Fibroblast of skin of left quadriceps (primary cell): ENCODE results near the gene ITSN1.
A peak's percentile ranks its signal among the peaks of the same experiment; 100 is the strongest.

Source experiments
- DNase-seq, 2 experiments: peaks; one replicate each; pipeline ENCODE4 v3.0.0-alpha.2; 2013; ENCODE audit warnings: low read depth in 2 of 2

The ITSN1 gene

DNA sequence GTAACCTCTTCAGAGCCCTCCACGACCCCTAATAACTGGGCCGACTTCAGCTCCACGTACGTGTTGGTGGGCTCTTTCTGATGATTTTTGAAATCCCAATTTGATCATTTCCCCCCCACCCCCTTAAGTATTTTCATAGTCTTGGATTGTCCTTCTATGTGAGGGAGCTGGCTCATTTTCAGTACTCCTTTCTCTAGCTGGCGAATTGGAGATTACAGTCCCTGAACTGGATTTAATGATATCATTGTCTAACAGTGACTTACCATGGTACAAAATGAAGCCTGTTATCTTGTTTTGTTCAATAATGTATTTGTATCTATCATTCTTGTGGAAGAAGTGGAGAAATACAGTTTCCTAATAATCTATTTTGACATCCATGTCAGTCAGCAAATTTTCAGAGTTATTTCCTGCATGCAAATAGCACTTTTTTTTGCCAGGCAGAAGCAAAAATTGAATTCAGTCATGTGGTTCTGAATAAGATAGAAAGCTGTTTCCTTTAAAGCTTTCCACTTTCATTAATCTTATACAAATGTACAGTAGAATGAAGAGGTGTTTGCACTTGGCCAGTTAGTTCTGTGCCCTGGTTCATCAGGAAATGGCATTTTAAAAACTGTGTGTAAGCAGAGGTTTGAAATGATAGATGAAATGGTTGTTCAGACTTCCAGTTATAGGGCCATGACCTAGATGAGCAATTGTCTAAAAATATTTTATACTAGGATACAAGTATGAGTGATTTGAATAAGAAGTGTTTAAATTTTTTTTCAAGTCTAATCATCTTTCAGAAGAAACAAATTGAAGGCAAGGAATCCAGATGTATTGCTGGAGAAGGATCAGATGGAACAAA, 169.1 kb downstream of the ITSN1 start:
- DNase-seq: no peak

DNA sequence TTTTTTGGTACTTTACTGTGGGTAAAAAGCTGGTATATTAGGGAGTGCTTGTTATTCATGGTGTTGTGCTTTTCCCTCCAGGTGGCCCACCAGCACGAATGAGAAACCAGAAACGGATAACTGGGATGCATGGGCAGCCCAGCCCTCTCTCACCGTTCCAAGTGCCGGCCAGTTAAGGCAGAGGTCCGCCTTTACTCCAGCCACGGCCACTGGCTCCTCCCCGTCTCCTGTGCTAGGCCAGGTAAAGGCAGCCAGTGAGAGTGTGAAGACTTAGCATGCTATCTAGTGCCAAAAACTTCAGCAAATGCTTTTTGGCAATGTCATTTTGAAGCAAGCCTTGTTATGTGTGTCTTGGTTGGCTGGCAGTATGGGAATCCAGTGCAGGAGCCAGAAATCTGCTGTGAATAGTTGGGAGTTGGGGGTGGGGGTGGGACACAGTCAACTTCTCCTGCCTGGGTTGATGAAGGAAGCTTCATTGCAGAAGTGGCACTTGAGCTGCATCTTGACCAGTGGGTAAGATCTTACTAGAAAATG, 171.6 kb downstream of the ITSN1 start:
- no peak for DNase-seq

DNA sequence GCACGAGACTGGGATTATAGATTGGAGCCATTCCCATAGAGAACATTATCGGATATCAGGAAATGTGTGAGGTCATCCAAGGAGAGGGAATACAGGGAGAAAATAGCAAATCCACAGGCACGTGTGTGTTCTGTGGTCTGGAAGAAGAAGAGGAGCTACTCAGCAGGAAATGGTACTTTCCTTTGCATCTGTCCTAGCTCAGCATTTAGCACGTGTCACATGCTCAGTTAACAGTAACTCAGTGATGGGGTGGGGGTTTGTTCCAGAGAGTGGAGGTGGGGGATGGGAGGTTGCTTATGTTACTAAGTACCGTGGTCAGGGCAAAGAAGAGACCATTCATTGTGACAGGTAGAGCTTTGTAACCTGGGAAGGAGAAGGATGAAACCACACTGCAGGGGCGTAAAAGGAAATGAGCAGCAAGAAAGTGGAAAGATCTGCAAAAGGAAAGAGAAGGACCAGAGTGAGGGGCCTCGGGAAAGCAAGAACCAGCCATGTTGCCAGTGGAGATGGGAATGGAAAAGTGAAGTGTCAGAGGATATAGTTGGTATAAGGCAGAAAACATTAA, 172.9 kb downstream of the ITSN1 start:
- DNase-seq: no peak

DNA sequence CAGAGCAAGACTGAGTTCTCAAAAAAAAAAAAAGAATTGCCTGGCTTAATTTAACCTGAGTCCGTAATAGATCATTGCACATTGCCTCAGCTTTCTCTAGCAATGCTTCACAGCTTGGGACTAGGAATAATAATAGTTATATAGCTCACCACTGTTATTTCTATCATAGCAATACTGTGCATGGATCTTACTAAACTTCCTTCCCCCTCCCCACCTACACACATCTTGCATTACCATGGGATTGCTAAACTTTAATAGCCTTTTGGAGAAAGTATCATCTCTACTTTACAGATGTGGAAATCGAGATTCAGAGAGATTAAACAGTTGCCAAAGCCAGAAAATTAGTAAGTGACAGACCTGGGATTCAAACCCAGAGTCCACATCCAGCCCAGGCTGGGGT, 173.9 kb downstream of the ITSN1 start:
- no peak for DNase-seq

DNA sequence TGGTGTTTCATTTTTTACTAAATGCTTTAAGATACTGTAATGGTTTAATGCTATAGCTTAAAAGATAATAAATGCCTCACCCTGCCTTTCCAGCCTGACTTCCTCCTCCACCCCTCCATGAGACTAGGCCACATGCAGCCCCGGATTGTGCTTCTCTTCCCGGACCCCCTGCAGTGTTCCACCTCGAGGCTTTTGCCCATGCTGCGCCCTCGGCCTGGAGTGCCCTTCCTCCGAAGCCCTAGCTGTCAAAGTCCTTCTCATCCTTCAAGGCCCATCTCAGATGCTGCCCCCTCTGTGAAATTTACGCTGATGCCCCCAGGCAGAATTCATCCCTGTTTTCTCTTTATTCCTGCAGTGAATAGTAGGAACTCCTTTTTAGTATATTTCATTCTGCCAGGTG, 174.8 kb downstream of the ITSN1 start:
- no peak for DNase-seq

DNA sequence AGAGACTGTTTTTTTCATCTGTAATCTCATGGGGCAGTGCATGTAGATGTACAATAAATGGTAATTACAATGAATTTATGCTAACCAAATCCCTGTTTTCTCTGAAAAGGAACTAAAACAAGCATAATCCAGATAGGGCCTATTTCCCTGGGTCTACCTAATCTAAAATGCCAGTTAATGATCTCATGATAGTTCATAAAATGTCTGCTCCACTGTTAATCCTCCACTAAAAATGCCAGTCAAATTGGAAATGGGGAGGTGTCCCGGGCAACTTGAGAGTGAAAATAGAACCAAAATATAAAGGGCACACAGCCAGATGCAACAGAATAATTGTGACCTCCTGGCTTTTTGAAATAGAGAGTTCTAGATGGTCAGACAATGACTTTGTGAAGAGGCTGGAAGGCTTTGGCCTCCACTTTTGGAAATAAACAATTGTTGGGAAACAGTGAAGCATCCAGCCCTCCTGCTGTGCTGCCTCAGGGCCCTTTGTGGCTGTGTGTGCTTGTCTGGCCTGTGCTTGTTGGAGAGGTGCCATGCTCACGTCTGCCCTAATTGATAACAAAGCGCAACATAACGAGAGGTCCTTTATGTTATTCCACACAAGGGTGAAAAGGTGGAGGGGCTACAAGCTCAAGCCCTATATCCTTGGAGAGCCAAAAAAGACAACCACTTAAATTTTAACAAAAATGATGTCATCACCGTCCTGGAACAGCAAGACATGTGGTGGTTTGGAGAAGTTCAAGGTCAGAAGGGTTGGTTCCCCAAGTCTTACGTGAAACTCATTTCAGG, 175.6 kb downstream of the ITSN1 start:
- no peak for DNase-seq

DNA sequence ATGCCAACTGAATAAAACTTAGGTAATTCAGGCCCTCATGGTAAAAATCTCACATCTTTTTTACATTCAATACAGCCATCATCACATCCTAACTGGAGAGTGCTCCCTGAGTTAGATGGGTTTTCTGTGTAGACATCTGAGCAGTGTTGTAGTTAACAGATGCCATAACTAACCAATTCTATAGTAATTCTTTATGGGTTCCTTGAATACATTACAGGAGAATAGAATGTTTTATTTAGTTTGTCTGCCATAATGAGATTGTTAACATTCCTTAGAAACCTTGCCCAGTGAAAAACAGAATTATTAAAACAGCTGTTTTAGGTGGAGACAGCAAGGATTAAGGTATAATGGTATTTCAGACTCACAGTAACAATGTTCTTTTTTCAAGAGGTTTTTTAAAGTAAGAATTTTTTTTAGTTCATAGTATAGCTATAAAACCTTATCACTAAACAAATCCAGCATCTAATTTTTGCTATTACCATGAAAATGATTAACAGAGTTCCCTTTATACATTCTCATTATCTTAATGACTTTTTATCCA, 178.0 kb downstream of the ITSN1 start:
- peak in 1 of 2 experiments; percentile 5 for DNase-seq

DNA sequence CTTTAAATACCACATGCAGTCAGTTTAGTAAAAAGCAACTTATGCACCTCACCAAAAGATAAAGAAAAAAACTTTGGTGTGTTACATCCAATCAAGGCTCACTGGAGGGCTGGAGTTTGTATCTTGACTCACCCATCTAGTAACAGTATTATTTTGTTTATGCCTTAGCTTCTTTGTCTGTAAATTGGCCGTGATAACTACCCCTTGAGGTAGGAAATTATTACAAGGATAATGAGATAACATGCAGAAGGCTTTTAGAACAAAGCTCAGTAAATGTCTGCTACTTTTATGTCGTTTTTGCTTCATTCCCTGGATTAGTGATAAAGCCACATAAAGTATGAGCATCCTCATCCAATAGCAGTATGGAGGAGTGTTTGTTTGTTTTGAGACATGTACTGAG, 178.5 kb downstream of the ITSN1 start:
- DNase-seq: no peak

DNA sequence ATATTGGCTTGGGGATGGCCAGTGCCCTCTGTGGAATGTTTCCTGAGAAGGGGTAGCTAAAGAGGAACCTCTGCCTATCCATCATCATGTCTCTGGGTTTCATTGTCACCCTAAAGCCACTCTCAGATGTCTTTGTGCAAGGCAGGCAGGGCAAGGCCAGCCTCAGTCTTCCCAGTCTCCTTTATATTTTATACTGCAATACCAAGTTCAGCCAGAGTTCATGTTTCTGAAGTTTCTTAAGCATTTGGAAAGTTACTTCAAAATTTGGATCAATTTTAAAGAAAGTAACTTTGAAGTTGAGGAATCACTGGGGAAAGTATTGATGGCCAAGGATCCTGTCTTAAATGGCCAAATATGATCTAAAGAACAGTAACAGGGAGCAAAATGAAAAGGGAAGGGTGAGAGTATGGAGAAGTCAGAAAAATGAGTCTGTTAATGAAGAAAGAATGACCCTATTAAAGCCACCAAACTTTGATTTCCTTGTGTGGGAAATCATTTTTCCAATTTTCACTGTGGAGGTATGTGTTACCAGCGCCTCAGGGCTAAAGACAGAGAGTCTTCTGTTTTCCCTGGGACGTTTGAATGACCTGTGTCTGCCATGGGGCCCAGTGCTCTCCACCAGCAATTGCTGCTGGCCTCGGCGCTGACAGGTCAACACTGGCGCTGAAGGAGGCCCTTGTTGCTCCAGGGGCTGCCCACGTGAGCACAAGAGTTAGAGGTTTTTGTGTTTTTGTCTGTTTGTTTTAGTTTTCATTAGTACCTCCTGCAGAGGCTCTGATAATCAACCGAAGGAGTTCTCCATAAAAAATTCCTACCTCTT, 179.4 kb downstream of the ITSN1 start:
- no peak for DNase-seq

DNA sequence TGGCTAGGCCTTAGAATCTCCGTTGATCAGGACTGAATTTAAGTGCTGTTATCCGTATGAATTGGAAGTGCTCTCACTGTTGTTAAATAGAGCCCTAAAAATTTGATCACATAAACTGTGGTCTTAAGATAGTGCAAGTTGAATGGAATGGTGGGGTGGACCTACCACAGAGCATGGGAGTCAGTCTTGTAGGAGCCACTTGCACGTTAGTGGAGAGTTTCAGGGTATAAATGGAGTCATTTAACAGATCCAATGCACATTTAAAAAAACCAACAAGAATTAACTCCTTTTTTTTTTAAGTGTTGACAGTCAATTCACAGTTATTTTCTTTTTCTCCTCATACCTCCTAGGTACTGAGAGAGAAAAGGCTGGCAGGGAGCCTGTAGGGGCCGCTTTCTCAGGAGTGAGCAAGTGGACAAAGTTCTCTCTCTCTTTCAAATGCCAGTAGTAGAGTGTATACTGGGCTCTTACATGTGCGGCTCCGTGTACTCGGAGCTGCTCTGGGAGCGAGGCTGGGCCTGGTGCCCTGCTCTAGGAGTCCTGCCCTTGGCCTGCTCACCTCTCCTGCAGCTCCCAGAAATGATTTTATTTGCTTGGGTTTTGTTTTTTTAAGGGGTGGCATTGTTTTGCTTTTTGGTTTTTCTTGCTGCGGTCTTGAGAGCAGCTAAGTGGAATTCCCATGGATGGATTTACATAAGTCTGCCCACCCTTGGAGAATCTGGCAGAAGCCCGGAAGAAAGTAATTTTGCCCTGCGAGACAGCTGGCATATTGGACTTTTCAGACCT, 182.0 kb downstream of the ITSN1 start:
- DNase-seq: no peak

DNA sequence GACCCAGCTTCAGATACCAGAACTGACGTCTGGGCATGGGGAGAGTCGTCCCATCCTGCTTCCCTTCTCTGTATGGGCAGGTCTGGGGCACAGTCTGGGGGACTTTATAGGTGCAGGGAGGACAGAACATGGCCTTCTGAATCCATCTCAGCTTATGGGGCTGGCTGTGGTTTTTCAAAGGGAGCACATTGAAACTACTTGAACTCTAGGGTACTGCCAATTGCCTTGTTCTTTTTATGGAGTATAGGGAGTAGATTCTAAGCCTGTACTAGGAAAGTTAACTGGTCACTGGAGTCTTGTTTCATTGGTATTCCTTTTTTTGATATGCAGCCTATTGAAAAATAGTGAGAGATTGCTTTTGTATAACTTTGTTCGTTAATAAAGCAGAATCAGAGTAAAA, 183.1 kb downstream of the ITSN1 start:
- no peak for DNase-seq

DNA sequence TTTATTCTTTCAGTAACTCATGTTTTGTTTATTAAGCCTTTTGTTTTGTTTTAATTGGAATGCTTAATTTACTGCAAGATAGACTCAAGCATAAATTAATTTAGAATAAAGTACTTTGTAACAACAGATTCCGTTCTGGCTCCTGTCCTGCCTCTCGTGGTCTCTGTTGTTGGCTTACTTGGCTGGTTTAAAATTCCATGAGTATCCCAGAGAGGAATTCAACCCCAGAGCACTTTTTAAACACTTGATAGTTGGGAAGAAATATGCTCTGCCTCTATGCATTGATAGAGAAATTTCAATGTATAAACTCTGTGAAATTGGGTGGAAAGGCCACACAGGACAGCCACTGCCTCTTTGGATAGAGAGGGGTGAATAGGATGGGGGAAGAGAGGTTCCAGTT, 183.6 kb downstream of the ITSN1 start:
- peak; percentile 44 to 47 for DNase-seq

DNA sequence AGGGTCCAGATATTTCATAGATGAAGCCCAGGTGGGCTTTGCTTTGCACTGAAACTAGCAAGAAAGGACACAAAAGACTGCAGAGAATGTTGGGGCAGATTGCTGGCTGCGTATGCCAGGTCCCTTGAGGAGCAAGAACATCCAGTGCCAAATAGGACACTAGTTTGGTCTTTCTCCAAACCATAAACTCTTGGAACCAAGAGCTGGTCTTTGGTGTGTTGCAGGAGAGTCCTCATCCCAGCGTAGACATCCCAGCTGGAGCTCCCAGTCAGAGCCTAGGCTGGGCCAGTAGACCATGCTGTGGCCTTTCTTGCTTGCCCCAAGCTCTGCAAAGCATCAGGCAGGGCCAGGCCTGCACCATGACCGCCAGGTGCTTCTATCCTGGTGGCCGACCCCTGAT, 185.8 kb downstream of the ITSN1 start:
- no peak for DNase-seq

DNA sequence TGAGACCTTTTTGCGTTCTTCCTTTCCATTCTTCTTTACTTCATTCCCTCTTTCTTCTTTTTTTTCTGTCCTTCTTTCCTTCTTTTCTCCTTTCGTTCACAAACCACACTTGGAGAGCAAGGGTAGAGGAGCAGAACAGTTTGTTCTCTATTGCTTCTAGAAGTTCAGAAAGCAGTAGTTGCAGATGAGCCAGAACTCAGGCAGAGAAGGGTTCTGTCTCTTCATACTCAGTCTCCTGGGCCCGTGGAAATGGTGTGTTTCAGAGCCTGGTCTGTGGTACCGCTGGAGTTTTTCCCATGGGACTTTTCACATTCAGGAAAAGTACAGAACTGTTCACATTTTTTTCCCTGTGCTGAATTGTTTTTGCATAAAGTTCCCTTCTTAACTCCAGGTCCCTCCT, 186.3 kb downstream of the ITSN1 start:
- DNase-seq: no peak

DNA sequence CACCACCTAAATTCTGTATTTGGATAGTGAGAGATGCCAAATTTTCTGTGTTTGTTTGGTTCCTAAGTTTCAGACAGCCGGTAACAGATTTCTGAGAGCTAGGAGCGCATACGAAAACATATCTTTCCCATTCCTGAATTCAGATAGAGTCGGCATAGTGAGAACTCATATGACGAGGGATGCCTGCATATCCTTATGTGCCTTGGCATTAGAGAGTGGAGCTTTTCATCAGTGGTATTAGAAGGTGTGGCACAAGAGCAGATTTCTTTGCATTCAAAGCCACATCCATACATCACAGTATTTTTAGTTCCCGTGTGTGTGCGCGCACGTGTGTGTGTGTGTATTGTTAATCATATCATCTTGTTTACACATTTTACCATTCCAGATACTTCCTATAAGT, 187.5 kb downstream of the ITSN1 start:
- DNase-seq: no peak

DNA sequence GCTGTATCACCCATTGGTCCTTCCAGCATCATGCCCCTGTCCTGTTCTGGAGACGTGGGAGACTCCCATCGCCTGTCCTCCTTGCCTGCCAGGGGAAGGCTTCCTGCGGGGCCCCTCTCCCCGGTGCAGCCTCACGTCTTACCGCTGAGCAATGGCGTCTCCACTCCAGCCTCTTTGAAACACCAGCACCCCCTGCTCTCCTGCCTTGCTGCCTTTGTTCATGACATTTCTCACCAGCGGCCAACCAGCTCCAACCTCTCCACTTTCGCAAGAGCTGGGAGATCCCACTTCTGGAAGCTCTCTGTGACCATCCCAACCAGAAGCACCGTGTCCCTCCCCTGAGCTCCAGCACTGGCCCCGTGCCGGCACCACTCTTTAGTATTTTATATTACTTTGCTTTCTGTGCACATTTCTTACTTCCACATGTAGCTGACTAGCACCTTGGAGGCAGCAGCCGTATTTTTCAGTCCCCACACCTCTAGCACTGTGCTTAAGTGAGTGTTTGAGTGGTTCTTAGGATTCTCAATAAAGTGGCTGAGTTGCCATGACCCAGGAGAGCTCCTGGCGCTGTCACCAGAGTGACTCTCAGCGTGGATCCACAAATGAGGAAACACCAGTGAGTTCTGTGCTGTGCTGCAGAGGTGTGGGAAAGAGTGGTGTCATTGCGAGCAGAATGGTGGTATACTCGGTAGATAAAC, 189.8 kb downstream of the ITSN1 start:
- DNase-seq: no peak

DNA sequence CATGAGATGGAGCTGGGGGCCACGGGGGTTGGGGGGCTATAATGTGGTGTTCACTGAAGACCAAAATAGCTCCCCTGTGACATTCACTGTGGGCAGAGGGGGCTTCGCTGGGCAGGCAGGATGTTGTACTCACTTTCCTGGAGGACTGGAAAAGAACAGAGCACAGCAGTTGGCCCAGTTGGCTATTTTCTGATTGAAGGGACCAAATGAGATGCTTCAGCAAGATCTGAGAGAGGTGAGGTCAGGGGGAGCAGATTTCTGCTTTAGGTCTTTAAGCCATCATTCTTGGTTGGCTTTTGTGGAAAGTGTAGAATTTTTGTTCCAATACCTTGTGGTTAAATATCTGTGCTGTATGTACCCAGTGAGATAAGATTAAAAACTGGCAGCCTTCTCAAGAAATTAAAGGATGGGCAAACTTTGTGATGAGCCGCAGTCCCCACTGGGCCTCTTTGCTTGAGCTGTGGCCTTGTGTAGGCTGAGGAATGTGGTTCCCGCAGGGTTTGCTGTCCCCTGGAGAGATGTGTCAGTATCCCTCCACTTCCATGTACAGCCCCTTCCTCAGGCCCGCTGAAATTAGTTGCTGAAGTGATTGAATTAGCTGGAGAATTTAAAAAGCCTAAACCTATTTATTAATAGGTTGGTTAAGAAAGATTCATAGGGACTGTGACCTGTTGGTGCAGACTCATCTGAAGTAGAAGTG, 192.7 kb downstream of the ITSN1 start:
- DNase-seq: no peak

DNA sequence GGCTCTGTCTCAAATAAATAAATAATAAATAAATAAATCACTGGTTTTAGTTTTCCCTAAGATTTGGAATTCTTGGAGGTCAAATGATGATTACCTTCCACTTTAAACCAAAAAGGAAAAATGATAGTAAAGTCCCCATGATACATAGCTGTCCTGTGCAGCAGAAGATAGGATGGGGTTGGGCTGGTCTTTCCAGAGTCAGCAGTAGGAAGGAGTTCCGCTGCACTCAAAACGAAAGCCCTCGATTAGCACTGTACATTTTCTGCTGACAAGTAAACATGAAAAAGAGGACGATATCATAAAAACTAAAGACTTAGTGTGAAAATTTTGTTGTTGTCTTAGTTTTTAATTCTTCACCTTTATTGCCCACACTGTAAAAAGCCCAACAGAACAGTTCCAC, 193.6 kb downstream of the ITSN1 start:
- no peak for DNase-seq

DNA sequence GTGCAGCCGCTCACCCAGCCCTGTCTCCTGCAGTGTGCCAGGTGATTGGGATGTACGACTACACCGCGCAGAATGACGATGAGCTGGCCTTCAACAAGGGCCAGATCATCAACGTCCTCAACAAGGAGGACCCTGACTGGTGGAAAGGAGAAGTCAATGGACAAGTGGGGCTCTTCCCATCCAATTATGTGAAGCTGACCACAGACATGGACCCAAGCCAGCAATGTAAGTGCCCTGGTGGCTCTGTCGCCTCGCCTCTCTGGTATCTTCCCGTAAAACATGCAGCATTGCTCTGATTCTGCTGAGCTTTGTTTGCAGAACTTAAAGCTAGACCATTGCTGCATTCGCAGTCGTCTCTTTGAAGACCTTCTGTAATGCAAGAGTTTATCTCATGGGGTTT, 194.1 kb downstream of the ITSN1 start:
- no peak for DNase-seq
